Measurements from ENCODE around the gene TMEM42.

Gene TMEM42

GRCh38 chr3:44875596-44875995, 13.9 kb downstream of the TMEM42 start:
- DNase-seq: no peak

- DNase-seq: no peak
These were observed 15.6 kb downstream of the TMEM42 start for GRCh38 chr3:44877333-44877732.

- DNase-seq: no peak
These were observed 18.6 kb downstream of the TMEM42 start for GRCh38 chr3:44880284-44880683.

- DNase-seq: no peak
These were observed 21.7 kb downstream of the TMEM42 start for GRCh38 chr3:44883213-44883955.

GRCh38 chr3:44883999-44884431, 22.3 kb downstream of the TMEM42 start:
- no peak for DNase-seq

GRCh38 chr3:44885618-44886017, 23.9 kb downstream of the TMEM42 start:
- DNase-seq: no peak

- no peak for DNase-seq
These were observed 24.8 kb downstream of the TMEM42 start for GRCh38 chr3:44886561-44886960.

GRCh38 chr3:44887101-44887500, 25.4 kb downstream of the TMEM42 start:
- DNase-seq: no peak

GRCh38 chr3:44890258-44890657, 28.5 kb downstream of the TMEM42 start:
- DNase-seq: no peak

- DNase-seq: no peak
These were observed 29.1 kb downstream of the TMEM42 start for GRCh38 chr3:44890852-44891251.

- no peak for DNase-seq
These were observed 31.0 kb downstream of the TMEM42 start for GRCh38 chr3:44892689-44893088.

GRCh38 chr3:44893097-44893496, 31.4 kb downstream of the TMEM42 start:
- DNase-seq: no peak

GRCh38 chr3:44894485-44894884, 32.8 kb downstream of the TMEM42 start:
- no peak for DNase-seq

GRCh38 chr3:44896440-44896839, 34.7 kb downstream of the TMEM42 start:
- DNase-seq: no peak

- no peak for DNase-seq
These were observed 38.1 kb downstream of the TMEM42 start for GRCh38 chr3:44899683-44900367.

- no peak for DNase-seq
These were observed 40.9 kb downstream of the TMEM42 start for GRCh38 chr3:44902628-44903027.

GRCh38 chr3:44903314-44903713, 41.6 kb downstream of the TMEM42 start:
- no peak for DNase-seq

- no peak for DNase-seq
These were observed 42.0 kb downstream of the TMEM42 start for GRCh38 chr3:44903751-44904150.

GRCh38 chr3:44905446-44906157, 43.9 kb downstream of the TMEM42 start:
- DNase-seq: no peak

- no peak for DNase-seq
These were observed 45.3 kb downstream of the TMEM42 start for GRCh38 chr3:44906997-44907396.

GRCh38 chr3:44907612-44908011, 45.9 kb downstream of the TMEM42 start:
- DNase-seq: no peak

GRCh38 chr3:44909063-44909462, 47.4 kb downstream of the TMEM42 start:
- DNase-seq: no peak

- DNase-seq: no peak
These were observed 49.0 kb downstream of the TMEM42 start for GRCh38 chr3:44910693-44911092.

Measured in activated naive CD4-positive, alpha-beta T cell (primary cell).